IMR-90 (cell line): ENCODE measurements around the gene ACKR2. TPM values are rescaled to one million over a fixed set of nuclear protein-coding genes. Genes with fewer than 3 reads are reported as not detected.

Experiments
- ATAC-seq: fragments of 200-7000 bp; cut with Tn5 transposase; 2 replicates; pipeline ENCODE4 v1.9.1; 2020; ENCODE audit warnings: low read depth, mild to moderate bottlenecking, moderate library complexity
- BruUV-seq: library from RNA; stranded (reverse); fragments of 400-500 nt; replicated peaks from 2 replicates; lab custom pipeline; 2021; lab: Mats Ljungman, UMichigan
- CTCF ChIA-PET: fragments of 300-600 bp; formaldehyde crosslinking; extraction: SDS; loops from one replicate; lab custom pipeline; 2021; ENCODE audit warnings: antibody characterized with exemption; lab: Yijun Ruan, JAX
- POLR2A ChIA-PET: fragments of 300-600 bp; sonication (Branson Sonifier 250); formaldehyde crosslinking; loops from one replicate; lab custom pipeline; 2022; ENCODE audit warnings: antibody characterized with exemption; ENCODE audit not compliant: unreplicated experiment; lab: Charles Lee
- DNase-seq: peaks from one replicate; pipeline ENCODE4 v3.0.0; 2013
- H2AFZ ChIP-seq: replicated peaks from 2 replicates; pipeline ENCODE3; 2013; ENCODE audit warnings: low read length, mild to moderate bottlenecking; ENCODE audit not compliant: poor library complexity
- H2AK5ac ChIP-seq: 2 replicates; pipeline ENCODE4 v1.6.1; 2013; ENCODE audit warnings: low read depth, low read length, inconsistent platforms
- H2AK9ac ChIP-seq: replicated peaks from 2 replicates; pipeline ENCODE3; 2013; ENCODE audit warnings: mild to moderate bottlenecking, low read depth, low read length, moderate library complexity; ENCODE audit not compliant: poor library complexity
- H2BK120ac ChIP-seq: 2 replicates; pipeline ENCODE4 v1.6.1; 2013; ENCODE audit warnings: low read depth, low read length, inconsistent platforms
- H2BK15ac ChIP-seq: 3 replicates; pipeline ENCODE4 v1.6.1; 2013; ENCODE audit warnings: low read depth, low read length, inconsistent platforms
- H2BK20ac ChIP-seq: 2 replicates; pipeline ENCODE4 v1.6.1; 2013; ENCODE audit warnings: low read depth, mild to moderate bottlenecking, inconsistent platforms, low read length, moderate library complexity
- H2BK5ac ChIP-seq: 2 replicates; pipeline ENCODE4 v1.6.1; 2013; ENCODE audit warnings: mild to moderate bottlenecking, low read depth, low read length, inconsistent platforms; ENCODE audit not compliant: poor library complexity, severe bottlenecking
- H3K14ac ChIP-seq: replicated peaks from 2 replicates; pipeline ENCODE4 v1.6.1; 2013; ENCODE audit warnings: low read depth, low read length, inconsistent platforms
- H3K18ac ChIP-seq: 2 replicates; pipeline ENCODE4 v1.6.1; 2013; ENCODE audit warnings: low read depth, low read length, control low read depth
- H3K23ac ChIP-seq: 2 replicates; pipeline ENCODE4 v1.6.1; 2013; ENCODE audit warnings: low read depth, low read length, inconsistent platforms
- H3K27ac ChIP-seq: 2 replicates; pipeline ENCODE4 v1.5.1; 2013; ENCODE audit warnings: mild to moderate bottlenecking, control low read depth, low read length; ENCODE audit not compliant: insufficient read depth
- H3K27me3 ChIP-seq: 2 replicates; pipeline ENCODE4 v1.6.1; 2013; ENCODE audit warnings: low read length; ENCODE audit not compliant: control insufficient read depth, insufficient read depth
- H3K36me3 ChIP-seq: 2 replicates; pipeline ENCODE4 v1.6.1; 2013; ENCODE audit warnings: low read length, mixed read lengths; ENCODE audit not compliant: control insufficient read depth, insufficient read depth
- H3K4ac ChIP-seq: 2 replicates; pipeline ENCODE4 v1.6.1; 2013; ENCODE audit warnings: low read depth, low read length, inconsistent platforms
- H3K4me1 ChIP-seq: 2 replicates; pipeline ENCODE4 v1.6.1; 2013; ENCODE audit warnings: low read length, mixed read lengths; ENCODE audit not compliant: control insufficient read depth, insufficient read depth
- H3K4me2 ChIP-seq: 2 replicates; pipeline ENCODE4 v1.6.1; 2013; ENCODE audit warnings: low read depth, mild to moderate bottlenecking, control low read depth, low read length, moderate library complexity
- H3K4me3 ChIP-seq: 2 replicates; pipeline ENCODE4 v1.5.1; 2013; ENCODE audit warnings: low read depth, mild to moderate bottlenecking, control low read depth, low read length, moderate library complexity; ENCODE audit not compliant: insufficient read depth
- H3K56ac ChIP-seq: 2 replicates; pipeline ENCODE4 v1.6.1; 2013; ENCODE audit warnings: low read length, inconsistent platforms; ENCODE audit not compliant: insufficient read depth; ENCODE audit errors: extremely low read depth
- H3K79me1 ChIP-seq, 2 experiments: 2 replicates each; pipeline ENCODE4 v1.6.1; 2013; ENCODE audit warnings: low read length in 2 of 2, inconsistent platforms in 1 of 2, low read depth in 1 of 2
- H3K9ac ChIP-seq: 2 replicates; pipeline ENCODE4 v1.6.1; 2013; ENCODE audit warnings: low read depth, low read length, control low read depth
- H3K9me1 ChIP-seq: 2 replicates; pipeline ENCODE4 v1.6.1; 2013; ENCODE audit warnings: low read length, inconsistent platforms; ENCODE audit not compliant: insufficient read depth
- H3K9me3 ChIP-seq: 2 replicates; pipeline ENCODE4 v1.6.1; 2013; ENCODE audit warnings: low read length; ENCODE audit not compliant: control insufficient read depth, insufficient read depth
- H4K20me1 ChIP-seq: 2 replicates; pipeline ENCODE4 v1.6.1; 2013; ENCODE audit warnings: low read length, inconsistent platforms; ENCODE audit not compliant: insufficient read depth
- H4K5ac ChIP-seq: 2 replicates; pipeline ENCODE4 v1.6.1; 2013; ENCODE audit warnings: mild to moderate bottlenecking, low read depth, low read length, control low read depth
- H4K8ac ChIP-seq, 2 experiments: 2 replicates each; pipeline ENCODE4 v1.6.1; 2013; ENCODE audit warnings: low read depth in 2 of 2, low read length in 2 of 2, control low read depth in 1 of 2, inconsistent platforms in 1 of 2
- H4K91ac ChIP-seq: 2 replicates; pipeline ENCODE4 v1.6.1; 2013; ENCODE audit warnings: low read depth, low read length, inconsistent platforms; ENCODE audit not compliant: insufficient read depth
- CEBPB ChIP-seq: IDR thresholded peaks from 2 replicates; pipeline ENCODE4 v1.6.1; 2012; ENCODE audit warnings: low read depth, low read length, improper control_type of control experiment
- MAFK ChIP-seq: IDR thresholded peaks from 2 replicates; pipeline ENCODE4 v1.6.1; 2012; ENCODE audit warnings: low read depth, low read length, improper control_type of control experiment
- RFX5 ChIP-seq: IDR thresholded peaks from 2 replicates; pipeline ENCODE4 v1.8.0; 2012; ENCODE audit warnings: low read depth, mild to moderate bottlenecking, low read length, moderate library complexity
- SMC3 ChIP-seq: fragments of 150-350 bp; IDR thresholded peaks from 2 replicates; pipeline ENCODE4 v1.6.1; 2016; ENCODE audit warnings: low read depth, mild to moderate bottlenecking, antibody characterized with exemption, low read length, moderate library complexity
- WGBS, 2 experiments: methylation state at CpG; one replicate each; pipeline versions ENCODE4 v1.1.5 to v1.1.7; 2013; ENCODE audit warnings: missing lambda C conversion rate in 2 of 2; ENCODE audit not compliant: insufficient read length in 1 of 2; ENCODE audit errors: extremely low coverage in 2 of 2; 5-methylcytosine and 5-hydroxymethylcytosine counted together
- dilution Hi-C: fragments of 300-500 bp; cut with HindIII; formaldehyde crosslinking; loops from one replicate; pipeline ENCODE4 v1.14.3; 2018; ENCODE audit warnings: low sequenced_read_pairs; ENCODE audit not compliant: unreplicated experiment
- in situ Hi-C: fragments of 300-500 bp; cut with MboI; formaldehyde crosslinking; loops from 3 replicates; pipeline ENCODE4 v1.14.3; 2019; ENCODE audit warnings: low sequenced_read_pairs, inconsistent platforms, mixed read lengths
- intact Hi-C: fragments of 100-400 bp; cut with micrococcal nuclease; formaldehyde crosslinking; loops from 2 replicates; pipeline ENCODE4 v1.10.0; 2022
- polyA plus RNA-seq, 3 experiments: library from polyadenylated mRNA; depleted of rRNA; stranded (reverse); fragments of >200 nt; gene quantifications; 2 replicates each; pipeline ENCODE4 v1.2.3, GENCODE V29; 2012; ENCODE audit warnings: low replicate concordance in 1 of 3
- total RNA-seq: library from RNA; depleted of rRNA; stranded (reverse); fragments of >200 nt; gene quantifications from 2 replicates; pipeline ENCODE4 v1.2.3, GENCODE V29; 2012
- TF ChIP-seq, protein P1 (sequence below): conservative IDR thresholded peaks from 2 replicates; pipeline ENCODE4 v1.5.1; 2012; ENCODE audit warnings: mild to moderate bottlenecking, low read depth, low read length, improper control_type of control experiment

Gene ACKR2
- total and polyA plus RNA-seq, 2 of the 4 experiments (the other 2 are of a cell fraction): 0.10 TPM; not detected in 1

DNA sequence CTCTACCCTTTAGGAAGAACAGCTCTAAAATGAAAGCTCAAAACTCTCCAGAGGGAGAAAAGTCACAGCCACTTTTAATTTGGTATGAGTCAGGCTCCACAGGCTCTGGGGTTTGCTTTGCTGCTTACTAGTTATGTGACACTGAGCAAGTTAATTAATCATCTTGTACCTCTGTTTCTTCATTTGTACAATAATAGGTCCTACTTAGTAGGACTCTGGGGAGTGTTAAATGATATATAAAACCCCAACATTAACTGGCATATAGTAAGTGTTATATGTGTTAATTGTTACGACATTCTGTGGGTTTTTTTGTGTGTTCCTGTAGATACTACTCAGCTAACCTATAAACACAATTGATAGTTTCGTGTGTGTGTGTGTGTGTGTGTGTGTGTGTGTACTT is 6.6 kb downstream of the ACKR2 start:
- H3K4me3 ChIP-seq: no peak overlapping the region
- H2BK5ac ChIP-seq: no peak overlapping the region
- H4K91ac ChIP-seq: no peak overlapping the region
- H2BK20ac ChIP-seq: no peak overlapping the region
- no peak overlapping the region for H3K9ac ChIP-seq
- no peaks in the 10 kb centered on the region for H3K4me1 ChIP-seq
- no peaks in the 10 kb centered on the region for H4K20me1 ChIP-seq
- ATAC-seq: no peak
- H3K27ac ChIP-seq: no peak overlapping the region
- H3K27me3 ChIP-seq: peaks cover 18% of the 10 kb centered on the region
- TF ChIP-seq, protein P1, sequence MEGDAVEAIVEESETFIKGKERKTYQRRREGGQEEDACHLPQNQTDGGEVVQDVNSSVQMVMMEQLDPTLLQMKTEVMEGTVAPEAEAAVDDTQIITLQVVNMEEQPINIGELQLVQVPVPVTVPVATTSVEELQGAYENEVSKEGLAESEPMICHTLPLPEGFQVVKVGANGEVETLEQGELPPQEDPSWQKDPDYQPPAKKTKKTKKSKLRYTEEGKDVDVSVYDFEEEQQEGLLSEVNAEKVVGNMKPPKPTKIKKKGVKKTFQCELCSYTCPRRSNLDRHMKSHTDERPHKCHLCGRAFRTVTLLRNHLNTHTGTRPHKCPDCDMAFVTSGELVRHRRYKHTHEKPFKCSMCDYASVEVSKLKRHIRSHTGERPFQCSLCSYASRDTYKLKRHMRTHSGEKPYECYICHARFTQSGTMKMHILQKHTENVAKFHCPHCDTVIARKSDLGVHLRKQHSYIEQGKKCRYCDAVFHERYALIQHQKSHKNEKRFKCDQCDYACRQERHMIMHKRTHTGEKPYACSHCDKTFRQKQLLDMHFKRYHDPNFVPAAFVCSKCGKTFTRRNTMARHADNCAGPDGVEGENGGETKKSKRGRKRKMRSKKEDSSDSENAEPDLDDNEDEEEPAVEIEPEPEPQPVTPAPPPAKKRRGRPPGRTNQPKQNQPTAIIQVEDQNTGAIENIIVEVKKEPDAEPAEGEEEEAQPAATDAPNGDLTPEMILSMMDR: no peak
- TF ChIP-seq RFX5: no peak
- TF ChIP-seq CEBPB: no peak
- TF ChIP-seq MAFK: no peak
- no peak for TF ChIP-seq SMC3
- H3K36me3 ChIP-seq: no peaks in the 10 kb centered on the region
- WGBS, 2 experiments: no CpG with 5 or more reads among the region's 2 CpGs
- no peak overlapping the region for H3K18ac ChIP-seq
- no peak for DNase-seq
- no peak overlapping the region for H3K14ac ChIP-seq
- no peak overlapping the region for H3K23ac ChIP-seq
- no peaks in the 10 kb centered on the region for H3K9me1 ChIP-seq
- no peak overlapping the region for H2AK5ac ChIP-seq
- H2AFZ ChIP-seq: no peak overlapping the region
- ChIA-PET CTCF (interaction anchor here (1.0 kb wide), 1 partner anchor 16 kb away, joined by 3 read pairs; no protein-coding TSS in a partner anchor), POLR2A (no interaction called here)
- dilution Hi-C loops: no loop called here
- in situ Hi-C loops: no loop called here
- no TSS peak for BruUV-seq
- no peak overlapping the region for H2AK9ac ChIP-seq
- no peak overlapping the region for H4K5ac ChIP-seq
- intact Hi-C loops: no loop called here
- no peak overlapping the region for H2BK15ac ChIP-seq
- H3K79me1 ChIP-seq: no peaks in the 10 kb centered on the region
- H2BK120ac ChIP-seq: no peak overlapping the region
- H4K8ac ChIP-seq: no peak overlapping the region
- H3K9me3 ChIP-seq: no peaks in the 10 kb centered on the region
- no peak overlapping the region for H3K56ac ChIP-seq
- no peak overlapping the region for H3K4ac ChIP-seq
- H3K4me2 ChIP-seq: no peak overlapping the region
